ENCODE measurements around the gene POLR3F. TPM values are rescaled to one million over a fixed set of nuclear protein-coding genes. Genes with fewer than 3 reads are reported as not detected.

The POLR3F gene
- 7.1 and 7.6 TPM in 2 replicates for polyA plus RNA-seq (2013)

GRCh38 chr20:18466894-18467730 is at the start of gene POLR3F, which contains the start of gene DZANK1:
Gene POLR3F, plus strand, starts transcription at chr20:18467390. Its CDS starts 117 bp downstream, at chr20:18467507.
Gene DZANK1, minus strand, starts transcription at chr20:18467030. Its CDS starts 1,672 bp downstream, at chr20:18465358.
- no peak within 1 kb of the TSS for H2BK12ac ChIP-seq (ENCODE audit: low read length)
- peak within 1 kb of the TSS; percentile 35 for H3K4ac ChIP-seq (ENCODE audit: low read depth, low read length)
- no peak within 1 kb of the TSS for H2AK5ac ChIP-seq (ENCODE audit: low read length)
- H3K18ac ChIP-seq (ENCODE audit: low read length), result peak within 1 kb of the TSS; percentile 73
- H2BK120ac ChIP-seq (ENCODE audit: insufficient read depth, low read length, poor library complexity), result no peak within 1 kb of the TSS
- peaks cover 2 to 5% of the 10 kb centered on the region in 2 experiments for H3K4me1 ChIP-seq (ENCODE audit: control insufficient read depth in 1 of 2, insufficient read depth in 2 of 2, low read length in 2 of 2)
- H3K14ac ChIP-seq (ENCODE audit: low read length), result peak within 1 kb of the TSS; percentile 76
- peaks cover 5% of the 10 kb centered on the region for H3K79me1 ChIP-seq (ENCODE audit: low read length)
- H3K23ac ChIP-seq (ENCODE audit: low read length), result no peak within 1 kb of the TSS
- H4K12ac ChIP-seq (ENCODE audit: low read depth, low read length), result peak within 1 kb of the TSS; percentile 97
- peaks cover 7 to 12% of the 10 kb centered on the region in 2 experiments for H3K36me3 ChIP-seq (ENCODE audit: control insufficient read depth in 1 of 2, insufficient read depth in 2 of 2, low read length in 2 of 2)
- H2BK5ac ChIP-seq (ENCODE audit: low read depth, low read length, poor library complexity), result peak within 1 kb of the TSS; percentile 86
- no peaks in the 10 kb centered on the region for H3K27me3 ChIP-seq (ENCODE audit: insufficient read depth, low read length)
- peak within 1 kb of the TSS; percentile 78 for H3K4me2 ChIP-seq (ENCODE audit: low read length)
- H3K4me3 ChIP-seq (ENCODE audit: low read depth, low read length), result peak within 1 kb of the TSS; percentile 95
- H2AFZ ChIP-seq (ENCODE audit: insufficient read depth, low read length, poor library complexity), result peak within 1 kb of the TSS; percentile 97
- peak within 1 kb of the TSS; percentile 66 for H4K91ac ChIP-seq (ENCODE audit: low read depth, low read length)
- peak within 1 kb of the TSS; percentile 94 for H3K9ac ChIP-seq (ENCODE audit: low read length)
- peak within 1 kb of the TSS; percentile 98 for H4K8ac ChIP-seq (ENCODE audit: low read depth, low read length)
- H3K27ac ChIP-seq (ENCODE audit: low read depth, low read length), result peak within 1 kb of the TSS; percentile 66
- WGBS (ENCODE audit: extremely low coverage, insufficient coverage, insufficient read length), result no CpG with 5 or more reads among the region's 57 CpGs
- no peaks in the 10 kb centered on the region for H3K79me2 ChIP-seq (ENCODE audit: control insufficient read depth, insufficient read depth, low read length, poor library complexity)
- DNase-seq, result peak; percentile 95 to 96
- no peaks in the 10 kb centered on the region for H3K9me3 ChIP-seq (ENCODE audit: insufficient read depth, low read depth, low read length)

GRCh38 chr20:18421608-18422007 is 45.6 kb upstream of the POLR3F start:
- Histone ChIP-seq H3K18ac (ENCODE audit: low read length) (no peak overlapping the region), H2AFZ (ENCODE audit: insufficient read depth, low read length, poor library complexity) (no peak overlapping the region), H2BK5ac (ENCODE audit: low read depth, low read length, poor library complexity) (no peak overlapping the region), H3K23ac (ENCODE audit: low read length) (no peak overlapping the region), H2AK5ac (ENCODE audit: low read length) (no peak overlapping the region), H3K4me3 (ENCODE audit: low read depth, low read length) (no peak overlapping the region), H3K27ac (ENCODE audit: low read depth, low read length) (no peak overlapping the region), H3K79me1 (ENCODE audit: low read length) (no peaks in the 10 kb centered on the region), H3K79me2 (ENCODE audit: control insufficient read depth, insufficient read depth, low read length, poor library complexity) (no peaks in the 10 kb centered on the region), H4K91ac (ENCODE audit: low read depth, low read length) (no peak overlapping the region), H4K8ac (ENCODE audit: low read depth, low read length) (no peak overlapping the region), H3K14ac (ENCODE audit: low read length) (no peak overlapping the region), H3K27me3 (ENCODE audit: insufficient read depth, low read length) (no peaks in the 10 kb centered on the region), H4K12ac (ENCODE audit: low read depth, low read length) (no peak overlapping the region), H3K4ac (ENCODE audit: low read depth, low read length) (no peak overlapping the region), H3K9ac (ENCODE audit: low read length) (no peak overlapping the region), H2BK120ac (ENCODE audit: insufficient read depth, low read length, poor library complexity) (no peak overlapping the region), H3K4me1 (ENCODE audit: control insufficient read depth in 1 of 2, insufficient read depth in 2 of 2, low read length in 2 of 2) (no peaks in the 10 kb centered on the region), H3K4me2 (ENCODE audit: low read length) (no peak overlapping the region), H3K9me3 (ENCODE audit: insufficient read depth, low read depth, low read length) (no peaks in the 10 kb centered on the region), H3K36me3 (ENCODE audit: control insufficient read depth in 1 of 2, insufficient read depth in 2 of 2, low read length in 2 of 2) (no peaks in the 10 kb centered on the region), H2BK12ac (ENCODE audit: low read length) (no peak overlapping the region)
- DNase-seq, result no peak

- H3K23ac ChIP-seq (ENCODE audit: low read length), result no peak overlapping the region
- no peak overlapping the region for H3K9ac ChIP-seq (ENCODE audit: low read length)
- no peak overlapping the region for H3K18ac ChIP-seq (ENCODE audit: low read length)
- H3K27ac ChIP-seq (ENCODE audit: low read depth, low read length), result no peak overlapping the region
- H4K91ac ChIP-seq (ENCODE audit: low read depth, low read length), result no peak overlapping the region
- no peak for DNase-seq
- H2BK120ac ChIP-seq (ENCODE audit: insufficient read depth, low read length, poor library complexity), result no peak overlapping the region
- no peak overlapping the region for H3K4me3 ChIP-seq (ENCODE audit: low read depth, low read length)
- H2BK12ac ChIP-seq (ENCODE audit: low read length), result no peak overlapping the region
- H3K79me2 ChIP-seq (ENCODE audit: control insufficient read depth, insufficient read depth, low read length, poor library complexity), result no peaks in the 10 kb centered on the region
- H4K12ac ChIP-seq (ENCODE audit: low read depth, low read length), result no peak overlapping the region
- no peak overlapping the region for H4K8ac ChIP-seq (ENCODE audit: low read depth, low read length)
- no peaks in the 10 kb centered on the region for H3K4me1 ChIP-seq (ENCODE audit: control insufficient read depth in 1 of 2, insufficient read depth in 2 of 2, low read length in 2 of 2)
- H3K14ac ChIP-seq (ENCODE audit: low read length), result no peak overlapping the region
- no peak overlapping the region for H2BK5ac ChIP-seq (ENCODE audit: low read depth, low read length, poor library complexity)
- H3K36me3 ChIP-seq (ENCODE audit: control insufficient read depth in 1 of 2, insufficient read depth in 2 of 2, low read length in 2 of 2), result no peaks in the 10 kb centered on the region
- H3K4me2 ChIP-seq (ENCODE audit: low read length), result no peak overlapping the region
- H3K79me1 ChIP-seq (ENCODE audit: low read length), result no peaks in the 10 kb centered on the region
- H3K4ac ChIP-seq (ENCODE audit: low read depth, low read length), result no peak overlapping the region
- no peaks in the 10 kb centered on the region for H3K9me3 ChIP-seq (ENCODE audit: insufficient read depth, low read depth, low read length)
- H3K27me3 ChIP-seq (ENCODE audit: insufficient read depth, low read length), result no peaks in the 10 kb centered on the region
- H2AK5ac ChIP-seq (ENCODE audit: low read length), result no peak overlapping the region
- H2AFZ ChIP-seq (ENCODE audit: insufficient read depth, low read length, poor library complexity), result no peak overlapping the region
- no CpG with 5 or more reads among the region's 2 CpGs for WGBS (ENCODE audit: extremely low coverage, insufficient coverage, insufficient read length)
Observed at GRCh38 chr20:18427214-18427613, 40.0 kb upstream of the POLR3F start.

- Histone ChIP-seq H3K4me1 (ENCODE audit: control insufficient read depth in 1 of 2, insufficient read depth in 2 of 2, low read length in 2 of 2) (no peaks in the 10 kb centered on the region), H3K79me2 (ENCODE audit: control insufficient read depth, insufficient read depth, low read length, poor library complexity) (no peaks in the 10 kb centered on the region), H3K4me3 (ENCODE audit: low read depth, low read length) (no peak overlapping the region), H2BK5ac (ENCODE audit: low read depth, low read length, poor library complexity) (no peak overlapping the region), H4K91ac (ENCODE audit: low read depth, low read length) (no peak overlapping the region), H3K9me3 (ENCODE audit: insufficient read depth, low read depth, low read length) (no peaks in the 10 kb centered on the region), H3K18ac (ENCODE audit: low read length) (no peak overlapping the region), H2AFZ (ENCODE audit: insufficient read depth, low read length, poor library complexity) (no peak overlapping the region), H3K4me2 (ENCODE audit: low read length) (no peak overlapping the region), H2AK5ac (ENCODE audit: low read length) (no peak overlapping the region), H3K27me3 (ENCODE audit: insufficient read depth, low read length) (no peaks in the 10 kb centered on the region), H3K4ac (ENCODE audit: low read depth, low read length) (no peak overlapping the region), H2BK120ac (ENCODE audit: insufficient read depth, low read length, poor library complexity) (no peak overlapping the region), H4K12ac (ENCODE audit: low read depth, low read length) (no peak overlapping the region), H4K8ac (ENCODE audit: low read depth, low read length) (no peak overlapping the region), H3K27ac (ENCODE audit: low read depth, low read length) (no peak overlapping the region), H3K36me3 (ENCODE audit: control insufficient read depth in 1 of 2, insufficient read depth in 2 of 2, low read length in 2 of 2) (no peaks in the 10 kb centered on the region), H3K14ac (ENCODE audit: low read length) (no peak overlapping the region), H3K9ac (ENCODE audit: low read length) (no peak overlapping the region), H3K23ac (ENCODE audit: low read length) (no peak overlapping the region), H3K79me1 (ENCODE audit: low read length) (no peaks in the 10 kb centered on the region), H2BK12ac (ENCODE audit: low read length) (no peak overlapping the region)
- no peak for DNase-seq
- no CpG with 5 or more reads among the region's 3 CpGs for WGBS (ENCODE audit: extremely low coverage, insufficient coverage, insufficient read length)
Observed at GRCh38 chr20:18428490-18429173, 38.6 kb upstream of the POLR3F start.
